Suprapubic skin (tissue), 3 donors: Measurements from ENCODE around the gene FOXE1.

Experiments
- CTCF ChIP-seq, 2 donors: fragments of 200-600 bp in 1 of 2; fragments of 450-650 bp in 1 of 2; sonication (generic) in 1 of 2; IDR thresholded peaks; one replicate each; pipeline ENCODE4 v1.5.1; 2016 to 2019; ENCODE audit warnings: antibody characterized with exemption in 2 of 2, mild to moderate bottlenecking in 1 of 2, moderate library complexity in 1 of 2
- POLR2A ChIP-seq, 2 donors: fragments of 450-650 bp; IDR thresholded peaks; one replicate each; pipeline ENCODE4 v1.6.1; 2017; ENCODE audit warnings: antibody characterized with exemption in 2 of 2, mild to moderate bottlenecking in 2 of 2, moderate library complexity in 2 of 2

GRCh38 chr9:97830884-97831829, 21.9 kb upstream of the FOXE1 start:
- no peak for TF ChIP-seq POLR2A (IDR thresholded peaks at IDR 0.05)
- TF ChIP-seq CTCF (IDR thresholded peaks at IDR 0.05) = no peak
